Measurements from ENCODE around the gene TSPAN2.

The TSPAN2 gene

GRCh38 chr1:115074839-115075534 is 14.3 kb downstream of the TSPAN2 start:
- in situ Hi-C loops (cut with MboI; ENCODE audit: low pct_unique_long_range_greater_than_20kb, low sequenced_read_pairs, unreplicated experiment): no loop called here
- no peak for DNase-seq (ENCODE audit: low spot score)
- no peak for TF ChIP-seq CTCF (IDR thresholded peaks at IDR 0.05; ENCODE audit: extremely low read depth, insufficient read depth, missing control alignments)

GRCh38 chr1:115073298-115074087 is 15.8 kb downstream of the TSPAN2 start:
- TF ChIP-seq CTCF (IDR thresholded peaks at IDR 0.05; ENCODE audit: extremely low read depth, insufficient read depth, missing control alignments): no peak
- DNase-seq (ENCODE audit: low spot score): no peak
- in situ Hi-C loops (cut with MboI; ENCODE audit: low pct_unique_long_range_greater_than_20kb, low sequenced_read_pairs, unreplicated experiment): no loop called here

GRCh38 chr1:115071012-115071664 is 18.2 kb downstream of the TSPAN2 start:
- no peak for TF ChIP-seq CTCF (IDR thresholded peaks at IDR 0.05; ENCODE audit: extremely low read depth, insufficient read depth, missing control alignments)
- in situ Hi-C loops (cut with MboI; ENCODE audit: low pct_unique_long_range_greater_than_20kb, low sequenced_read_pairs, unreplicated experiment): no loop called here
- DNase-seq (ENCODE audit: low spot score): no peak

GRCh38 chr1:115069659-115070308 is 19.5 kb downstream of the TSPAN2 start:
- no peak for DNase-seq (ENCODE audit: low spot score)
- in situ Hi-C loops (cut with MboI; ENCODE audit: low pct_unique_long_range_greater_than_20kb, low sequenced_read_pairs, unreplicated experiment): no loop called here

GRCh38 chr1:115068826-115069585 is 20.3 kb downstream of the TSPAN2 start:
- TF ChIP-seq CTCF (IDR thresholded peaks at IDR 0.05; ENCODE audit: extremely low read depth, insufficient read depth, missing control alignments): no peak
- in situ Hi-C loops (cut with MboI; ENCODE audit: low pct_unique_long_range_greater_than_20kb, low sequenced_read_pairs, unreplicated experiment): no loop called here
- no peak for DNase-seq (ENCODE audit: low spot score)

More at GRCh38 chr1:115069659-115070308, 19.5 kb downstream of the TSPAN2 start:
- TF ChIP-seq CTCF (IDR thresholded peaks at IDR 0.05; ENCODE audit: extremely low read depth, insufficient read depth, missing control alignments): no peak

All from GM13977 (cell line).